HL-60 (cell line): ENCODE data around the gene TTC16.

Experiments used
- DNase-seq, 2 experiments: peaks; one replicate each; pipeline ENCODE4 v3.0.0-alpha.2; 2010 to 2020; ENCODE audit warnings: low read depth in 1 of 2, low spot score in 1 of 2
- H3K27ac ChIP-seq: fragments of 250-450 bp; sonication (Bioruptor Pico); replicated peaks from 2 replicates; pipeline ENCODE4 v1.5.1; 2020; ENCODE audit warnings: mild to moderate bottlenecking, moderate library complexity
- H3K27me3 ChIP-seq: fragments of 250-450 bp; sonication (Bioruptor Pico); 2 replicates; pipeline ENCODE4 v1.5.1; 2021; ENCODE audit warnings: mild to moderate bottlenecking, moderate library complexity; ENCODE audit not compliant: insufficient read depth, poor library complexity, severe bottlenecking
- H3K4me3 ChIP-seq: replicated peaks from 2 replicates; pipeline ENCODE4 v1.5.1; 2011; ENCODE audit warnings: mild to moderate bottlenecking, control low read depth, low read length; ENCODE audit not compliant: insufficient read depth
- GABPA ChIP-seq: IDR thresholded peaks from 2 replicates; pipeline ENCODE4 v1.6.1; 2012; ENCODE audit warnings: low read depth
- POLR2AphosphoS5 ChIP-seq: IDR thresholded peaks from 2 replicates; pipeline ENCODE4 v1.6.1; 2012; ENCODE audit warnings: low read depth
- SPI1 ChIP-seq: IDR thresholded peaks from 2 replicates; pipeline ENCODE4 v1.6.1; 2012; ENCODE audit warnings: low read depth, mild to moderate bottlenecking, borderline replicate concordance
- TF ChIP-seq, protein P1 (sequence below): IDR thresholded peaks from one replicate; pipeline ENCODE4 v1.5.1; 2011; ENCODE audit warnings: low read length, control low read depth, inconsistent platforms; ENCODE audit not compliant: insufficient read depth
- TF ChIP-seq, protein P2 (sequence below): IDR thresholded peaks from 2 replicates; pipeline ENCODE4 v1.6.1; 2012; ENCODE audit warnings: low read depth; ENCODE audit not compliant: insufficient replicate concordance

Gene TTC16

DNA sequence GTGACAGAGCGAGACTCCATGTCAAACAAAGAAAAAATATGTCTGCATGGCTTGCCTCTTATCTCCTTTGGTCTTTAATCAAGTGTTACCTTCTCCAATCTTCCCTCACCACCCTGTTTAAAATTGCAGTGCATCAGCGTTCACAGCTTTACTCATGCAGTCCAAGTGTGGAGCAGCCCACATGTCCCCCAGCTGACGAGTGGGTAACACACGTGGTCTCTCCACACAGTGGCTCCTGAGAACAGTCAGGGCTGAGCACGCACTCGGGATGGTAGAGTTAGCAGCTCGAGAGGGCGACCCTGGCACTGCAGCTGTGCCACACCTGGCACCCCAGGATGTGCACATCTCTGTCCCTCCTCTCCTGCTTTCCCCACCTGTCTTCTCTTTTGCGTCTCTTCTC lies 35.0 kb upstream of the TTC16 start:
- Histone ChIP-seq H3K27ac (no peak overlapping the region), H3K4me3 (no peak overlapping the region), H3K27me3 (no peaks in the 10 kb centered on the region)
- no peak for DNase-seq
- no peak for TF ChIP-seq SPI1

DNA sequence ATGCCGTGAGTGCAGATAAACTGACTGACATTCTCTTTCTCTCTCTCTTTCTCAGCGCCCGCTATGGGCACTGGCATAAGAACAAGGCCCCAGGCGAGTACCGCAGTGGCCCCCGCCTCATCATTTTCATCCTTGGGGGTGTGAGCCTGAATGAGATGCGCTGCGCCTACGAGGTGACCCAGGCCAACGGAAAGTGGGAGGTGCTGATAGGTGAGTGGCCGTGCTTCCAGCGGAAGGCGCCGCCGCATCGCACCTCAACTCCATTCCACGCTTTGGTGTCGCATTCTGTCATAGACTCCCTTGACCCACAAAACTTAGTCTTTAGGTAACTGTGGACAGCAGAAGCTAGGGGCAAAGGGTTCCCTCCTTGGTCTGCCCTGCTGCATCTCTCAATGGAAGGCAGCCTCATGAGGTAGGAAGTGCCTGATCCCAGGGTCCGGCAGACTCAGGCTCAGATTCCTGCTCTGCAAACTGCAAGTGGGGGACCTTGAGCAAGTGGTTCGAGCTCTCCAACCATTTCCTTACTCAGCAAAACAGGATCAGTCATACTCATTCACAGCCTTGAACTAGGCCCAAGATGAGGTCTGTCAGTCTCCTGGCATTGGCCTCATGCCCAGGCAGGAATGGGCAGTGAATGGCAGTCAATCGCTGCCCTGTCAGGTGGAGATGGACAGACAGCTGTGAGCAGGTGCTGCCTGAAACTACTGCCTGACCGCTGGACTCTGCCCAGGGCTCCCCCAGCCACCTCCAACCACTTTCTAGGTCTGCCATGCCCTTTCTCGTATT lies 33.3 kb upstream of the TTC16 start:
- Histone ChIP-seq H3K27ac (no peak overlapping the region), H3K27me3 (no peaks in the 10 kb centered on the region), H3K4me3 (no peak overlapping the region)
- TF ChIP-seq, protein P1, sequence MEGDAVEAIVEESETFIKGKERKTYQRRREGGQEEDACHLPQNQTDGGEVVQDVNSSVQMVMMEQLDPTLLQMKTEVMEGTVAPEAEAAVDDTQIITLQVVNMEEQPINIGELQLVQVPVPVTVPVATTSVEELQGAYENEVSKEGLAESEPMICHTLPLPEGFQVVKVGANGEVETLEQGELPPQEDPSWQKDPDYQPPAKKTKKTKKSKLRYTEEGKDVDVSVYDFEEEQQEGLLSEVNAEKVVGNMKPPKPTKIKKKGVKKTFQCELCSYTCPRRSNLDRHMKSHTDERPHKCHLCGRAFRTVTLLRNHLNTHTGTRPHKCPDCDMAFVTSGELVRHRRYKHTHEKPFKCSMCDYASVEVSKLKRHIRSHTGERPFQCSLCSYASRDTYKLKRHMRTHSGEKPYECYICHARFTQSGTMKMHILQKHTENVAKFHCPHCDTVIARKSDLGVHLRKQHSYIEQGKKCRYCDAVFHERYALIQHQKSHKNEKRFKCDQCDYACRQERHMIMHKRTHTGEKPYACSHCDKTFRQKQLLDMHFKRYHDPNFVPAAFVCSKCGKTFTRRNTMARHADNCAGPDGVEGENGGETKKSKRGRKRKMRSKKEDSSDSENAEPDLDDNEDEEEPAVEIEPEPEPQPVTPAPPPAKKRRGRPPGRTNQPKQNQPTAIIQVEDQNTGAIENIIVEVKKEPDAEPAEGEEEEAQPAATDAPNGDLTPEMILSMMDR: no peak
- TF ChIP-seq POLR2AphosphoS5: no peak
- TF ChIP-seq SPI1: no peak
- no peak for TF ChIP-seq GABPA
- TF ChIP-seq, protein P2, sequence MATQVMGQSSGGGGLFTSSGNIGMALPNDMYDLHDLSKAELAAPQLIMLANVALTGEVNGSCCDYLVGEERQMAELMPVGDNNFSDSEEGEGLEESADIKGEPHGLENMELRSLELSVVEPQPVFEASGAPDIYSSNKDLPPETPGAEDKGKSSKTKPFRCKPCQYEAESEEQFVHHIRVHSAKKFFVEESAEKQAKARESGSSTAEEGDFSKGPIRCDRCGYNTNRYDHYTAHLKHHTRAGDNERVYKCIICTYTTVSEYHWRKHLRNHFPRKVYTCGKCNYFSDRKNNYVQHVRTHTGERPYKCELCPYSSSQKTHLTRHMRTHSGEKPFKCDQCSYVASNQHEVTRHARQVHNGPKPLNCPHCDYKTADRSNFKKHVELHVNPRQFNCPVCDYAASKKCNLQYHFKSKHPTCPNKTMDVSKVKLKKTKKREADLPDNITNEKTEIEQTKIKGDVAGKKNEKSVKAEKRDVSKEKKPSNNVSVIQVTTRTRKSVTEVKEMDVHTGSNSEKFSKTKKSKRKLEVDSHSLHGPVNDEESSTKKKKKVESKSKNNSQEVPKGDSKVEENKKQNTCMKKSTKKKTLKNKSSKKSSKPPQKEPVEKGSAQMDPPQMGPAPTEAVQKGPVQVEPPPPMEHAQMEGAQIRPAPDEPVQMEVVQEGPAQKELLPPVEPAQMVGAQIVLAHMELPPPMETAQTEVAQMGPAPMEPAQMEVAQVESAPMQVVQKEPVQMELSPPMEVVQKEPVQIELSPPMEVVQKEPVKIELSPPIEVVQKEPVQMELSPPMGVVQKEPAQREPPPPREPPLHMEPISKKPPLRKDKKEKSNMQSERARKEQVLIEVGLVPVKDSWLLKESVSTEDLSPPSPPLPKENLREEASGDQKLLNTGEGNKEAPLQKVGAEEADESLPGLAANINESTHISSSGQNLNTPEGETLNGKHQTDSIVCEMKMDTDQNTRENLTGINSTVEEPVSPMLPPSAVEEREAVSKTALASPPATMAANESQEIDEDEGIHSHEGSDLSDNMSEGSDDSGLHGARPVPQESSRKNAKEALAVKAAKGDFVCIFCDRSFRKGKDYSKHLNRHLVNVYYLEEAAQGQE: no peak
- DNase-seq: no peak

DNA sequence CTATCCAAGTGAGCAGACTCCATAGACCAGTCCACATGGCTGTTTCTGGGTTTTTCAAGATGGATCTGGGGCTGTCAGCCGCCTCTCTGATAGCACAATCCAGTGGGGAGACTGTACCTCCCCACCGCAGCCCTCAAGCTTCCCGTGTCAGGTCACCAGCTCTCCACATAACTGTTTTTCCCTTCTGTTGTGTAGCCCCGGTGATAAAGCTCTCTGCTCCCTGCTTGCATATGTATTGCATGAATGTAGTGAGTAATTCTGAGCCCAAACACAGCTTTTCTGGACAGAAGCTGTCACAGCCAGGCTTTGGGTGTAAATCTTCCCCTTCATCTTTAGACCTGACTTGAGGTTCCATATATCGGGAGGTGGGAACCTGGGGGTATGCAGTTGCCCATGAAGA lies 32.2 kb upstream of the TTC16 start:
- no peak overlapping the region for H3K27ac ChIP-seq
- no peaks in the 10 kb centered on the region for H3K27me3 ChIP-seq
- H3K4me3 ChIP-seq: no peak overlapping the region
- no peak for DNase-seq
- TF ChIP-seq POLR2AphosphoS5 (no peak), SPI1 (no peak), GABPA (no peak)
- TF ChIP-seq, protein P1: no peak
- TF ChIP-seq, protein P2: no peak

DNA sequence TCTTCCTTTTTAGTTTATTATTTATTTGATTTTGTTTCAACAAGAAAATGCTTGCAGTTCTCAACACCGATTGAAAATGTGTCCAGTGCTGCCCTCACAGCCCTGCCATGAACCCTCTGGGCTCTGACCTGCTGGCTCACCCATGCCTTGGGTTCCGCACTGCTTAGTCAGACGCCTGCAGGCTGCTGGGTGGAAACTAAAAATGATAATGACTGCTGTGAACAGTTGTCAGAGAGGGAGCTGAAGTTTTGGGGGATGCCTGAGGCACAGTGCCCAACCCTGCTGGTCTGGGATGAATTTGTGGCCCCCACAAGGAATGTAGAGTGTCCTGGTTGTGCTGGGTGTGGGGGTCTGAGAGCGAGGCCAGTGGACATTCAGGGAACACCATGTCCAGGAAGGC lies 31.3 kb upstream of the TTC16 start:
- DNase-seq: no peak
- Histone ChIP-seq H3K27me3 (no peaks in the 10 kb centered on the region), H3K4me3 (no peak overlapping the region), H3K27ac (no peak overlapping the region)
- TF ChIP-seq GABPA (no peak), POLR2AphosphoS5 (no peak), SPI1 (no peak)
- TF ChIP-seq, protein P2: no peak
- TF ChIP-seq, protein P1: no peak
